ENCODE measurements around the gene GJC1. TPM values are rescaled to one million over a fixed set of nuclear protein-coding genes. Genes with fewer than 3 reads are reported as not detected.

GJC1 gene
- total and polyA plus RNA-seq, 2 of the 8 experiments (the other 6 are each of a cell fraction or from before 2014, with no cell fraction given): 29.1 to 154 TPM

DNA sequence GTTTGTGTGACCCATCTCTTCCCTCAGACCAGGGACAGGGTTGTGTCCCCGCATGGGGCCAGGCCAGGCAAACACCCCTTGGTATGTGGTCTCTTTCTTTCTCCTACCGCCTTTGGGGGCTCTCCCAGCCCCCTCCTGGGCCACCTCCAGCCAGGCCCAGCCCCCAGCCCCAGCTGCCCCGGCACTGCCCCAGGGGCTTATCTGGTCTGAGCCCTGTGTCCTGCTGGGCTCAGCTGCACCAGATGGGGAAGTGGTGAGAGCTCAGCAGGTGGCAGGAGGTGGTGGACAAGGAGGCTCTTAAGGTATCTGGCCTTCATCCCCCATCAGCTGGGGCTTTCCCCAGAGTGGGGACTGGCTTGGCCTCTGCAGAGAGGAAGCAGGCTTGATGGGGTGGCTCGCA, 62.6 kb downstream of the GJC1 start:
- Histone ChIP-seq H3K4me3 (ENCODE audit: extremely low read depth in 1 of 4, insufficient read depth in 2 of 4, low read depth in 3 of 4, low read length in 4 of 4) (no peak overlapping the region), H3K9ac (replicated peaks in 1 of 4; ENCODE audit: extremely low read depth in 1 of 4, low read depth in 3 of 4, low read length in 3 of 4) (no peak overlapping the region; a peak in 1 of 7 replicates), H2BK12ac (ENCODE audit: low read depth, low read length) (no peak overlapping the region), H3K18ac (ENCODE audit: extremely low read depth, low read length) (no peak overlapping the region), H3K79me2 (ENCODE audit: control insufficient read depth in 1 of 2, insufficient read depth in 2 of 2, low read length in 2 of 2) (no peaks in the 10 kb centered on the region), H2BK120ac (replicated peaks; ENCODE audit: low read depth, low read length) (no peak overlapping the region), H4K8ac (ENCODE audit: extremely low read depth, insufficient read depth, low read length) (no peak overlapping the region), H3K14ac (ENCODE audit: insufficient read length) (no peak overlapping the region), H3K9me3 (ENCODE audit: insufficient read depth in 2 of 2, low read depth in 1 of 2, low read length in 1 of 2) (no peaks in the 10 kb centered on the region), H3K4ac (replicated peaks; ENCODE audit: insufficient read length, low read depth, low read length) (no peak overlapping the region), H3K23me2 (ENCODE audit: low read depth, low read length) (no peaks in the 10 kb centered on the region), H2BK5ac (ENCODE audit: low read depth, low read length) (no peak overlapping the region), H3K23ac (ENCODE audit: insufficient read length) (no peak overlapping the region), H4K20me1 (replicated peaks in 1 of 2; ENCODE audit: control insufficient read depth in 1 of 2, insufficient read depth in 2 of 2, low read length in 2 of 2) (peaks cover 0 to 3% of the 10 kb centered on the region in 2 experiments), H3K4me2 (ENCODE audit: insufficient read depth in 1 of 2, low read depth in 2 of 2, low read length in 2 of 2) (peak overlapping the region in 1 of 2 experiments; percentile 33; a peak in 1 of 4 replicates), H3K56ac (replicated peaks; ENCODE audit: insufficient read length, low read depth, low read length) (no peak overlapping the region), H2AFZ (ENCODE audit: low read length) (no peak overlapping the region), H3K36me3 (ENCODE audit: control insufficient read depth in 2 of 4, insufficient read depth in 4 of 4, low read length in 3 of 4) (no peaks in the 10 kb centered on the region), H2BK20ac (ENCODE audit: low read length) (no peak overlapping the region), H3K27ac (ENCODE audit: low read depth, low read length) (no peak overlapping the region), H3K79me1 (ENCODE audit: low read depth, low read length) (no peaks in the 10 kb centered on the region), H3K27me3 (replicated peaks in 1 of 4; ENCODE audit: control insufficient read depth in 3 of 4, extremely low read depth in 1 of 4, insufficient read depth in 3 of 4, low read length in 3 of 4) (no peaks in the 10 kb centered on the region; a peak in 1 of 7 replicates), H2BK15ac (ENCODE audit: low read length) (no peak overlapping the region), H4K91ac (replicated peaks; ENCODE audit: insufficient read length, low read length) (no peak overlapping the region), H3K4me1 (replicated peaks in 1 of 4; ENCODE audit: control insufficient read depth in 3 of 4, insufficient read depth in 4 of 4, low read length in 3 of 4) (peaks cover 0 to 13% (median 6%) of the 10 kb centered on the region in 4 experiments; a peak in 6 of 7 replicates), H2AK5ac (ENCODE audit: low read depth, low read length) (0 out of 2 replicates have a peak overlapping the region, but pooled peaks have one; percentile 9), H4K5ac (ENCODE audit: insufficient read length, low read depth, low read length) (no peak overlapping the region)
- WGBS, 2 experiments (ENCODE audit: extremely low coverage in 1 of 2, insufficient coverage in 1 of 2, insufficient read length in 1 of 2, insufficient replicate concordance in 2 of 2, low coverage in 1 of 2, low lambda C conversion rate in 2 of 2, missing lambda C conversion rate in 1 of 2): 100% methylated on average over 1 of the region's 4 CpGs; no CpG with 5 or more reads in 1 of the 2 experiments
- ChIA-PET CTCF (ENCODE audit: partially characterized antibody) (interaction anchor here (0.7 to 26.7 kb wide), 4 partner anchors 10 to 90 kb away, joined by 3 to 577 read pairs (median 6); partner anchors contain the start of gene HIGD1B), POLR2A (ENCODE audit: partially characterized antibody) (no interaction called here)
- no peak for TF ChIP-seq NRF1 (IDR thresholded peaks at IDR 0.05; ENCODE audit: low read depth, low read length)
- TF ChIP-seq CHD1 (IDR thresholded peaks at IDR 0.05; ENCODE audit: low read depth, low read length): no peak
- no peak for TF ChIP-seq SIRT6 (IDR thresholded peaks at IDR 0.05; ENCODE audit: low read length)
- TF ChIP-seq, protein P1, sequence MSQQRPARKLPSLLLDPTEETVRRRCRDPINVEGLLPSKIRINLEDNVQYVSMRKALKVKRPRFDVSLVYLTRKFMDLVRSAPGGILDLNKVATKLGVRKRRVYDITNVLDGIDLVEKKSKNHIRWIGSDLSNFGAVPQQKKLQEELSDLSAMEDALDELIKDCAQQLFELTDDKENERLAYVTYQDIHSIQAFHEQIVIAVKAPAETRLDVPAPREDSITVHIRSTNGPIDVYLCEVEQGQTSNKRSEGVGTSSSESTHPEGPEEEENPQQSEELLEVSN (IDR thresholded peaks at IDR 0.05): no peak
- TF ChIP-seq, protein P2, sequence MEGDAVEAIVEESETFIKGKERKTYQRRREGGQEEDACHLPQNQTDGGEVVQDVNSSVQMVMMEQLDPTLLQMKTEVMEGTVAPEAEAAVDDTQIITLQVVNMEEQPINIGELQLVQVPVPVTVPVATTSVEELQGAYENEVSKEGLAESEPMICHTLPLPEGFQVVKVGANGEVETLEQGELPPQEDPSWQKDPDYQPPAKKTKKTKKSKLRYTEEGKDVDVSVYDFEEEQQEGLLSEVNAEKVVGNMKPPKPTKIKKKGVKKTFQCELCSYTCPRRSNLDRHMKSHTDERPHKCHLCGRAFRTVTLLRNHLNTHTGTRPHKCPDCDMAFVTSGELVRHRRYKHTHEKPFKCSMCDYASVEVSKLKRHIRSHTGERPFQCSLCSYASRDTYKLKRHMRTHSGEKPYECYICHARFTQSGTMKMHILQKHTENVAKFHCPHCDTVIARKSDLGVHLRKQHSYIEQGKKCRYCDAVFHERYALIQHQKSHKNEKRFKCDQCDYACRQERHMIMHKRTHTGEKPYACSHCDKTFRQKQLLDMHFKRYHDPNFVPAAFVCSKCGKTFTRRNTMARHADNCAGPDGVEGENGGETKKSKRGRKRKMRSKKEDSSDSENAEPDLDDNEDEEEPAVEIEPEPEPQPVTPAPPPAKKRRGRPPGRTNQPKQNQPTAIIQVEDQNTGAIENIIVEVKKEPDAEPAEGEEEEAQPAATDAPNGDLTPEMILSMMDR (IDR thresholded peaks at IDR 0.05; ENCODE audit: control extremely low read depth in 1 of 3, insufficient read depth in 1 of 3, low read depth in 1 of 3, low read length in 3 of 3): no peak
- no peak for TF ChIP-seq CEBPB (IDR thresholded peaks at IDR 0.05; ENCODE audit: low read depth, low read length)
- TF ChIP-seq GABPA (IDR thresholded peaks at IDR 0.05; ENCODE audit: borderline replicate concordance, insufficient read depth, low read length): no peak
- no peak for TF ChIP-seq ZNF274 (IDR thresholded peaks at IDR 0.05; ENCODE audit: borderline replicate concordance, extremely low read depth, low read length)
- TF ChIP-seq POU5F1 (IDR thresholded peaks at IDR 0.05; ENCODE audit: low read depth, low read length): no peak
- no peak for DNase-seq (ENCODE audit: low read depth in 1 of 2, low spot score in 2 of 2)
- FAIRE-seq: no peak

Measured in H1 (cell line).